H9 (cell line): ENCODE measurements around the gene IGF2R. TPM values are rescaled to one million over a fixed set of nuclear protein-coding genes. Genes with fewer than 3 reads are reported as not detected.
"Not testable (repeated sequence)": the region's sequence is repeated elsewhere in the genome, so short reads cannot be mapped to it uniquely, and the experiment has no call there.

Experiments
- DNase-seq: peaks from one replicate; pipeline ENCODE4 v3.0.0-alpha.2; 2017
- H2AFZ ChIP-seq: one replicate; pipeline ENCODE4 v1.6.1; 2013; ENCODE audit warnings: mild to moderate bottlenecking, low read length, control low read depth, moderate library complexity
- H2AK5ac ChIP-seq: 2 replicates; pipeline ENCODE4 v1.6.1; 2013; ENCODE audit warnings: low read length, control low read depth, mixed read lengths; ENCODE audit not compliant: insufficient read length
- H2BK120ac ChIP-seq: one replicate; pipeline ENCODE4 v1.6.1; 2013; ENCODE audit warnings: low read depth, mild to moderate bottlenecking, low read length, control low read depth, inconsistent platforms; ENCODE audit not compliant: poor library complexity, severe bottlenecking
- H2BK12ac ChIP-seq: 2 replicates; pipeline ENCODE4 v1.6.1; 2013; ENCODE audit warnings: low read length, control low read depth, mixed read lengths, low read depth; ENCODE audit not compliant: insufficient read length
- H2BK15ac ChIP-seq: 2 replicates; pipeline ENCODE4 v1.6.1; 2013; ENCODE audit warnings: low read depth, low read length, control low read depth
- H2BK20ac ChIP-seq: one replicate; pipeline ENCODE4 v1.6.1; 2013; ENCODE audit warnings: low read depth, mild to moderate bottlenecking, low read length, control low read depth, inconsistent platforms; ENCODE audit not compliant: poor library complexity, severe bottlenecking
- H2BK5ac ChIP-seq: 2 replicates; pipeline ENCODE4 v1.6.1; 2013; ENCODE audit warnings: low read length, control low read depth, mixed read lengths; ENCODE audit not compliant: insufficient read length
- H3K14ac ChIP-seq: 2 replicates; pipeline ENCODE4 v1.6.1; 2013; ENCODE audit warnings: low read length, control low read depth; ENCODE audit not compliant: insufficient read depth
- H3K18ac ChIP-seq: 2 replicates; pipeline ENCODE4 v1.6.1; 2013; ENCODE audit warnings: low read depth, mild to moderate bottlenecking, mixed read lengths, low read length, control low read depth; ENCODE audit not compliant: insufficient read length
- H3K23ac ChIP-seq: 2 replicates; pipeline ENCODE4 v1.6.1; 2013; ENCODE audit warnings: low read length, control low read depth, mixed read lengths, low read depth; ENCODE audit not compliant: insufficient read length
- H3K23me2 ChIP-seq: 2 replicates; pipeline ENCODE4 v1.6.1; 2013; ENCODE audit warnings: low read depth, mild to moderate bottlenecking, mixed read lengths, low read length, control low read depth; ENCODE audit not compliant: insufficient read length, poor library complexity, severe bottlenecking
- H3K27ac ChIP-seq: 2 replicates; pipeline ENCODE4 v1.5.1; 2013; ENCODE audit warnings: low read length, control low read depth, mixed read lengths, low read depth; ENCODE audit not compliant: insufficient read length
- H3K27me3 ChIP-seq: 2 replicates; pipeline ENCODE4 v1.6.1; 2013; ENCODE audit warnings: low read length, control low read depth, inconsistent platforms; ENCODE audit not compliant: insufficient read depth
- H3K4ac ChIP-seq: 2 replicates; pipeline ENCODE4 v1.6.1; 2013; ENCODE audit warnings: low read depth, mild to moderate bottlenecking, control low read depth, inconsistent platforms, low read length, moderate library complexity
- H3K4me1 ChIP-seq: 2 replicates; pipeline ENCODE4 v1.6.1; 2013; ENCODE audit warnings: low read length, control low read depth, inconsistent platforms; ENCODE audit not compliant: insufficient read depth
- H3K4me2 ChIP-seq: 2 replicates; pipeline ENCODE4 v1.6.1; 2013; ENCODE audit warnings: low read length, control low read depth, mixed read lengths; ENCODE audit not compliant: insufficient read length, insufficient read depth
- H3K56ac ChIP-seq: 2 replicates; pipeline ENCODE4 v1.6.1; 2013; ENCODE audit warnings: low read depth, mild to moderate bottlenecking, mixed read lengths, low read length, control low read depth; ENCODE audit not compliant: insufficient read length
- H3K79me1 ChIP-seq: 2 replicates; pipeline ENCODE4 v1.6.1; 2013; ENCODE audit warnings: low read depth, mild to moderate bottlenecking, moderate library complexity, low read length, control low read depth, inconsistent platforms; ENCODE audit not compliant: insufficient read depth, poor library complexity, severe bottlenecking
- H3K79me2 ChIP-seq: 2 replicates; pipeline ENCODE4 v1.6.1; 2013; ENCODE audit warnings: low read length, control low read depth, inconsistent platforms; ENCODE audit not compliant: insufficient read depth
- H3K9ac ChIP-seq: 2 replicates; pipeline ENCODE4 v1.6.1; 2013; ENCODE audit warnings: low read length, control low read depth, mixed read lengths; ENCODE audit not compliant: insufficient read length; ENCODE audit errors: extremely low read depth
- H3K9me3 ChIP-seq: one replicate; pipeline ENCODE4 v1.6.1; 2013; ENCODE audit warnings: low read depth, low read length, inconsistent platforms; ENCODE audit not compliant: control insufficient read depth
- H3T11ph ChIP-seq: one replicate; pipeline ENCODE4 v1.6.1; 2013; ENCODE audit warnings: mild to moderate bottlenecking, low read length, control low read depth, inconsistent platforms
- H4K20me1 ChIP-seq: one replicate; pipeline ENCODE4 v1.6.1; 2013; ENCODE audit not compliant: control insufficient read depth, insufficient read length, insufficient read depth
- H4K5ac ChIP-seq: 2 replicates; pipeline ENCODE4 v1.6.1; 2013; ENCODE audit warnings: low read depth, mild to moderate bottlenecking, mixed read lengths, low read length, control low read depth; ENCODE audit not compliant: insufficient read length
- H4K8ac ChIP-seq: replicated peaks from 2 replicates; pipeline ENCODE4 v1.6.1; 2013; ENCODE audit warnings: low read length, control low read depth, mixed read lengths, low read depth; ENCODE audit not compliant: insufficient read length
- H4K91ac ChIP-seq: 2 replicates; pipeline ENCODE4 v1.6.1; 2013; ENCODE audit warnings: low read depth, mild to moderate bottlenecking, moderate library complexity, mixed read lengths, low read length, control low read depth; ENCODE audit not compliant: insufficient read length
- H3K27ac Mint-ChIP-seq, 3 experiments: 2 replicates in 2 of 3; 3 replicates in 1 of 3; pipeline ENCODE4 v1.8.0; 2020 to 2021; ENCODE audit warnings: mixed read lengths in 3 of 3, mild to moderate bottlenecking in 1 of 3, moderate library complexity in 1 of 3
- H3K27me3 Mint-ChIP-seq: 2 replicates; pipeline ENCODE4 v1.8.0; 2021; ENCODE audit warnings: low read depth, mild to moderate bottlenecking, moderate library complexity, mixed read lengths
- H3K36me3 Mint-ChIP-seq, 3 experiments: 2 replicates in 2 of 3; 3 replicates in 1 of 3; pipeline ENCODE4 v1.8.0; 2020 to 2021; ENCODE audit warnings: low read depth in 3 of 3, mixed read lengths in 3 of 3; ENCODE audit not compliant: insufficient read depth in 1 of 3
- H3K4me1 Mint-ChIP-seq, 2 experiments: 2 replicates each; pipeline ENCODE4 v1.8.0; 2020; ENCODE audit warnings: mixed read lengths in 2 of 2
- H3K4me3 Mint-ChIP-seq, 2 experiments: 2 replicates in 1 of 2; 3 replicates in 1 of 2; pipeline ENCODE4 v1.8.0; 2020 to 2021; ENCODE audit warnings: mild to moderate bottlenecking in 2 of 2, mixed read lengths in 2 of 2, moderate library complexity in 1 of 2
- H3K9me3 Mint-ChIP-seq, 2 experiments: 2 replicates in 1 of 2; 3 replicates in 1 of 2; pipeline ENCODE4 v1.8.0; 2020; ENCODE audit warnings: mild to moderate bottlenecking in 2 of 2, mixed read lengths in 2 of 2, moderate library complexity in 1 of 2
- CTCF ChIP-seq: fragments of 200-600 bp; sonication (generic); conservative IDR thresholded peaks from 3 replicates; pipeline ENCODE4 v1.8.0; 2021; ENCODE audit warnings: antibody characterized with exemption, mild to moderate bottlenecking
- WGBS: extraction: QIAGEN DNeasy Blood & Tissue Kit; methylation state at CpG from one replicate; pipeline ENCODE4 v1.1.7; 2013; ENCODE audit warnings: missing lambda C conversion rate, low lambda C conversion rate, mixed read lengths; ENCODE audit not compliant: insufficient read length; ENCODE audit errors: extremely low coverage; 5-methylcytosine and 5-hydroxymethylcytosine counted together
- total RNA-seq: library from RNA; stranded (reverse); gene quantifications from 2 replicates; pipeline ENCODE4 v1.2.1, GENCODE V29; 2021

IGF2R gene
- total RNA-seq, 1 experiment from 2014 or later = 66.7 TPM

- H3K23ac ChIP-seq = no peak overlapping the region
- Mint-ChIP-seq H3K4me1 (no peaks in the 10 kb centered on the region), H3K36me3 (peaks cover 4 to 10% (median 7%) of the 10 kb centered on the region in 3 experiments; a peak in 3 of 7 replicates), H3K4me3 (no peak overlapping the region), H3K9me3 (peaks cover 7 to 8% of the 10 kb centered on the region in 2 experiments; a peak in 3 of 5 replicates), H3K27me3 (peaks cover 1% of the 10 kb centered on the region), H3K27ac (peak overlapping the region in 1 of 3 experiments; percentile 91; a peak in 1 of 7 replicates)
- no peak overlapping the region for H4K5ac ChIP-seq
- no peaks in the 10 kb centered on the region for H3K23me2 ChIP-seq
- no peak overlapping the region for H3K18ac ChIP-seq
- no peak overlapping the region for H3K4ac ChIP-seq
- no peak overlapping the region for H3K27ac ChIP-seq
- no peak for TF ChIP-seq CTCF
- no peaks in the 10 kb centered on the region for H4K20me1 ChIP-seq
- no peak for DNase-seq
- H4K91ac ChIP-seq = no peak overlapping the region
- H3K4me1 ChIP-seq = no peaks in the 10 kb centered on the region
- H3K9me3 ChIP-seq = no peaks in the 10 kb centered on the region
- H3T11ph ChIP-seq = no peak overlapping the region
- no peak overlapping the region for H3K9ac ChIP-seq
- H3K14ac ChIP-seq = no peak overlapping the region
- H4K8ac ChIP-seq = no peak overlapping the region
- no peaks in the 10 kb centered on the region for H3K79me1 ChIP-seq
- H2BK120ac ChIP-seq = no peak overlapping the region
- no peaks in the 10 kb centered on the region for H3K79me2 ChIP-seq
- H2AK5ac ChIP-seq = no peak overlapping the region
- H3K27me3 ChIP-seq = no peaks in the 10 kb centered on the region
- no peak overlapping the region for H3K4me2 ChIP-seq
- no peak overlapping the region for H3K56ac ChIP-seq
- no peak overlapping the region for H2BK12ac ChIP-seq
- no peak overlapping the region for H2BK5ac ChIP-seq
- WGBS = no CpG with 5 or more reads among the region's 5 CpGs
- no peak overlapping the region for H2AFZ ChIP-seq
- no peak overlapping the region for H2BK15ac ChIP-seq
- no peak overlapping the region for H2BK20ac ChIP-seq
These were observed 155.7 kb downstream of the IGF2R start for GRCh38 chr6:160124605-160125004.

- H3K27me3 ChIP-seq, H3K4me2 ChIP-seq, H3K79me1 ChIP-seq, H4K5ac ChIP-seq, H2BK5ac ChIP-seq, H2AFZ ChIP-seq, H3K23ac ChIP-seq, H3K4ac ChIP-seq, H2BK20ac ChIP-seq, H2BK12ac ChIP-seq, H2BK120ac ChIP-seq, H3K4me1 ChIP-seq, H4K8ac ChIP-seq, H3K79me2 ChIP-seq, H3K27me3 Mint-ChIP-seq, H3K27ac ChIP-seq, H3K14ac ChIP-seq, H2BK15ac ChIP-seq, H3K56ac ChIP-seq, H3K4me1 Mint-ChIP-seq, H4K20me1 ChIP-seq, H4K91ac ChIP-seq, H3K9ac ChIP-seq, H3T11ph ChIP-seq, H3K9me3 Mint-ChIP-seq, H3K23me2 ChIP-seq, H3K18ac ChIP-seq, H2AK5ac ChIP-seq, H3K9me3 ChIP-seq, DNase-seq, H3K27ac Mint-ChIP-seq, H3K36me3 Mint-ChIP-seq: not testable (repeated sequence)
- no CpG with 5 or more reads among the region's 5 CpGs for WGBS
- peak overlapping the region in 1 of 2 experiments; percentile 46; a peak in 2 of 5 replicates for H3K4me3 Mint-ChIP-seq
These were observed 156.2 kb downstream of the IGF2R start for GRCh38 chr6:160125105-160125504.
